Endothelial cell of umbilical vein (primary cell): ENCODE results near the gene C1QC. TPM values are rescaled to one million over a fixed set of nuclear protein-coding genes. Genes with fewer than 3 reads are reported as not detected.

Experiments used
- BruUV-seq: library from RNA; stranded (reverse); fragments of 400-500 nt; replicated peaks from 2 replicates; lab custom pipeline; 2021; lab: Mats Ljungman, UMichigan
- CTCF ChIA-PET: fragments of 300-600, 350-600 bp; sonication (Branson Sonifier 250); formaldehyde crosslinking; loops from one replicate; lab custom pipeline; 2021; ENCODE audit warnings: antibody characterized with exemption, inconsistent platforms; lab: Charles Lee
- POLR2A ChIA-PET: fragments of 300-600, 350-600 bp; sonication (Branson Sonifier 250); formaldehyde crosslinking; loops from one replicate; lab custom pipeline; 2021; ENCODE audit warnings: antibody characterized with exemption, inconsistent platforms; lab: Charles Lee
- DNase-seq: peaks from one replicate; pipeline ENCODE4 v3.0.0-alpha.2; 2011; ENCODE audit warnings: low read depth, low spot score
- FAIRE-seq: peaks from 2 replicates; lab custom pipeline; 2011; peaks lifted over from hg19 to GRCh38; lab: Jason Lieb, UNC
- H2AFZ ChIP-seq: 2 replicates; pipeline ENCODE4 v1.6.0; 2012; ENCODE audit warnings: low read depth, low read length, control low read depth, inconsistent platforms
- H3K27ac ChIP-seq: 2 replicates; pipeline ENCODE4 v1.5.1; 2011; ENCODE audit warnings: low read depth, mild to moderate bottlenecking, control low read depth, low read length, moderate library complexity; ENCODE audit not compliant: insufficient read depth
- H3K27me3 ChIP-seq, 2 experiments: 2 replicates each; pipeline versions ENCODE4 v1.6.0 to v1.6.1; 2011; ENCODE audit warnings: low read length in 2 of 2, mixed read lengths in 1 of 2; ENCODE audit not compliant: control insufficient read depth in 2 of 2, insufficient read depth in 2 of 2
- H3K36me3 ChIP-seq, 2 experiments: 2 replicates in 1 of 2; 3 replicates in 1 of 2; pipeline ENCODE4 v1.5.1; 2011; ENCODE audit warnings: low read length in 2 of 2, mild to moderate bottlenecking in 1 of 2, moderate library complexity in 1 of 2; ENCODE audit not compliant: control insufficient read depth in 2 of 2, insufficient read depth in 2 of 2; ENCODE audit errors: extremely low read depth in 1 of 2
- H3K4me1 ChIP-seq: 3 replicates; pipeline ENCODE4 v1.5.1; 2011; ENCODE audit warnings: mild to moderate bottlenecking, low read length; ENCODE audit not compliant: control insufficient read depth, insufficient read depth; ENCODE audit errors: extremely low read depth
- H3K4me2 ChIP-seq: 2 replicates; pipeline ENCODE4 v1.6.1; 2011; ENCODE audit warnings: low read length, control low read depth, mixed read lengths; ENCODE audit not compliant: insufficient read depth
- H3K4me3 ChIP-seq, 3 experiments: fragments of 200-600 bp in 1 of 3; sonication (generic), shearing (Covaris generic) in 1 of 3; replicated peaks in 1 of 3; 2 replicates each; pipeline ENCODE4 v1.5.1; 2011 to 2016; ENCODE audit warnings: control low read depth in 3 of 3, low read length in 3 of 3, mild to moderate bottlenecking in 2 of 3, inconsistent platforms in 1 of 3, low read depth in 1 of 3, moderate library complexity in 1 of 3; ENCODE audit not compliant: insufficient read depth in 1 of 3
- H3K79me2 ChIP-seq: 2 replicates; pipeline ENCODE4 v1.6.0; 2012; ENCODE audit warnings: low read length, inconsistent platforms; ENCODE audit not compliant: control insufficient read depth, insufficient read depth
- H3K9ac ChIP-seq: replicated peaks from 2 replicates; pipeline ENCODE3; 2011; ENCODE audit warnings: low read length, control low read depth; ENCODE audit not compliant: insufficient read depth; ENCODE audit errors: extremely low read depth
- H3K9me1 ChIP-seq: replicated peaks from 3 replicates; pipeline ENCODE4 v1.6.0; 2011; ENCODE audit warnings: mild to moderate bottlenecking, low read length; ENCODE audit not compliant: control insufficient read depth, insufficient read depth; ENCODE audit errors: extremely low read depth
- H3K9me3 ChIP-seq: replicated peaks from 2 replicates; pipeline ENCODE4 v1.5.1; 2012; ENCODE audit warnings: low read length, inconsistent platforms; ENCODE audit not compliant: control insufficient read depth, insufficient read depth
- H4K20me1 ChIP-seq: replicated peaks from 2 replicates; pipeline ENCODE3; 2011; ENCODE audit warnings: mild to moderate bottlenecking, low read length; ENCODE audit not compliant: control insufficient read depth, insufficient read depth; ENCODE audit errors: extremely low read depth
- CTCF ChIP-seq, 2 donors: IDR thresholded peaks; 1 replicate in 1 of 2; 2 replicates in 1 of 2; pipeline ENCODE4 v1.5.1; 2011; ENCODE audit warnings: low read length in 2 of 2, mild to moderate bottlenecking in 2 of 2, moderate library complexity in 2 of 2, control low read depth in 1 of 2, inconsistent platforms in 1 of 2, low read depth in 1 of 2; ENCODE audit not compliant: insufficient read depth in 1 of 2; ENCODE audit errors: extremely low read depth in 1 of 2
- EZH2 ChIP-seq: IDR thresholded peaks from 2 replicates; pipeline ENCODE4 v1.6.1; 2012; ENCODE audit warnings: borderline replicate concordance, low read depth, mild to moderate bottlenecking, moderate library complexity, low read length, inconsistent platforms; ENCODE audit not compliant: severe bottlenecking
- FOS ChIP-seq: IDR thresholded peaks from 2 replicates; pipeline ENCODE4 v1.6.1; 2011; ENCODE audit warnings: mild to moderate bottlenecking, low read length, moderate library complexity, borderline replicate concordance; ENCODE audit not compliant: insufficient read depth
- GATA2 ChIP-seq: IDR thresholded peaks from 2 replicates; pipeline ENCODE4 v1.7.0; 2011; ENCODE audit warnings: low read depth, mild to moderate bottlenecking, moderate library complexity, mixed read lengths, low read length; ENCODE audit not compliant: insufficient read length, insufficient read depth
- JUN ChIP-seq: IDR thresholded peaks from 2 replicates; pipeline ENCODE4 v1.6.1; 2011; ENCODE audit warnings: borderline replicate concordance, low read depth; ENCODE audit not compliant: insufficient read length, insufficient read depth
- MAX ChIP-seq: IDR thresholded peaks from 2 replicates; pipeline ENCODE4 v1.6.1; 2011; ENCODE audit not compliant: insufficient read depth, insufficient read length
- MYC ChIP-seq: IDR thresholded peaks from one replicate; pipeline ENCODE4 v1.6.1; 2011; ENCODE audit warnings: mild to moderate bottlenecking, low read depth, low read length
- POLR2A ChIP-seq: IDR thresholded peaks from 2 replicates; pipeline ENCODE4 v1.6.1; 2012; ENCODE audit warnings: low read depth, mild to moderate bottlenecking, control low read depth, low read length
- POLR2AphosphoS5 ChIP-seq: IDR thresholded peaks from 2 replicates; pipeline ENCODE4 v1.6.1; 2012; ENCODE audit warnings: low read depth, mild to moderate bottlenecking, control low read depth, low read length, moderate library complexity; ENCODE audit not compliant: insufficient read depth
- dilution Hi-C: fragments of 300-500 bp; cut with MboI; formaldehyde crosslinking; loops from one replicate; pipeline ENCODE4 v1.15.0; 2019; ENCODE audit warnings: low sequenced_read_pairs; ENCODE audit not compliant: extremely low pct_ligation_motif_present
- intact Hi-C: fragments of 100-400 bp; cut with micrococcal nuclease; formaldehyde crosslinking; loops from one replicate; pipeline ENCODE4 v1.10.0; 2022
- polyA plus RNA-seq, 4 experiments: library from polyadenylated mRNA; depleted of rRNA in 3 of 4; stranded (reverse) in 3 of 4; unstranded in 1 of 4; fragments of >200 nt; gene quantifications; 2 replicates each; pipeline versions ENCODE4 v1.2.1 to v1.2.3, GENCODE V29; 2011 to 2012; ENCODE audit warnings: missing spikeins in 1 of 4
- total RNA-seq: library from RNA; stranded (reverse); gene quantifications from 2 replicates; pipeline ENCODE4 v1.2.3, GENCODE V29; 2021

C1QC gene
- total and polyA plus RNA-seq, 2 donors (not counting 3 experiments of a cell fraction or from before 2014, with no cell fraction given): not detected

DNA sequence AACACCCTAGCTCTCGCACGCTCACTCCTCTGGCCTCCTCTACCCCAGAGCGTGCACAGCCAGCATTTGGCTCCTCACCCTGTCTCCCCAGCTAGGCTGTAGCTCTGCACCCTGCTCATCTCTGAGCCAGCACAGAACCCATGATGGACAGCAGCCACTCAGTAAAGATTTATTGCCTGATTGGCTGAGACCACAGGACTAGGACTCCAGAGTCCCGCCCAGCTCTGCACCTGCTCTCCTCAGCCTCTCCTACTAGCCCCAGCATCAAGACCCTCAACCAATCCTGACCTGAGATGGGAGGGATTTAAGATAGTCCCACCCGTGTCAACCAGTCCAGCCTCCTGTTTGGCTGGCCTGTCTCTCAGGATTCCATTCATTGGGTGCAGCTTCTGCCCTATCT lies 18.9 kb downstream of the C1QC start:
- no peak for FAIRE-seq
- Histone ChIP-seq H4K20me1 (no peaks in the 10 kb centered on the region), H3K4me2 (no peak overlapping the region), H3K36me3 (no peaks in the 10 kb centered on the region), H3K9me1 (no peaks in the 10 kb centered on the region), H3K9me3 (no peaks in the 10 kb centered on the region), H3K9ac (no peak overlapping the region), H2AFZ (no peak overlapping the region), H3K79me2 (no peaks in the 10 kb centered on the region), H3K27me3 (peaks cover 0 to 1% of the 10 kb centered on the region in 2 experiments), H3K4me3 (no peak overlapping the region), H3K27ac (no peak overlapping the region), H3K4me1 (no peaks in the 10 kb centered on the region)
- no peak for DNase-seq
- intact Hi-C loops: no loop called here
- POLR2A ChIA-PET: no interaction called here
- no peak for TF ChIP-seq EZH2
- no peak for TF ChIP-seq FOS
- TF ChIP-seq MYC: no peak
- dilution Hi-C loops: loop anchor here (25.0 kb wide), 1 partner anchor 300 kb away; the partner anchor contains the start of gene LACTBL1
- CTCF ChIA-PET: interaction anchor here (1.3 to 7.3 kb wide), 3 partner anchors 242 to 302 kb away, joined by 3 to 125 read pairs (median 8); no protein-coding TSS in a partner anchor
- BruUV-seq: no TSS peak

DNA sequence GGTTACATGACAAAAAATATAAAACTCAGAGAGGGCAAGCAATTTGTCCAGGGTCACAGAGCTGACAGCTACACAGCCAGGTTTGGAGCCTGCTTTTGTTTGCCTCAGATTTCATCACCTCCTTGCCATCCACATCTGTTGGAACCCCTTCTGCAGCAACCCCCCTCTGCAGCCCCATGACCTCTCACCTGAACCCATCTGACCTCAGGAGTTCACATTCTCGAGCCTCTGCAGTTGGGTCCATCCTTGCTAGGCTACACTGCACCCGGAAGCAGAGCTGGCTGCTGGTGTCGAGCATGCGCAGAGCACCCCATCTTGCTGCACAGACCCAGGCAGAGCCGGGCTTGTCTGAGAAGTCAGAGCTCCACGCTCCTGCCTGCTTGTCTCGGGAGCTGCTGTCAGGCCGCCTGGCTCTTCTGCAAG lies 19.6 kb downstream of the C1QC start:
- CTCF ChIA-PET: interaction anchor here (1.3 to 7.3 kb wide), 5 partner anchors 41 to 308 kb away, joined by 3 to 125 read pairs (median 4); no protein-coding TSS in a partner anchor
- intact Hi-C loops: no loop called here
- Histone ChIP-seq H3K27me3 (peaks cover 0 to 5% of the 10 kb centered on the region in 2 experiments), H3K9ac (no peak overlapping the region), H2AFZ (no peak overlapping the region), H3K36me3 (no peaks in the 10 kb centered on the region), H3K4me3 (no peak overlapping the region), H3K79me2 (no peaks in the 10 kb centered on the region), H3K9me3 (no peaks in the 10 kb centered on the region), H3K9me1 (no peaks in the 10 kb centered on the region), H3K4me1 (no peaks in the 10 kb centered on the region), H3K27ac (no peak overlapping the region), H4K20me1 (no peaks in the 10 kb centered on the region), H3K4me2 (no peak overlapping the region)
- DNase-seq (no peak), FAIRE-seq (no peak)
- dilution Hi-C loops: loop anchor here (25.0 kb wide), 1 partner anchor 299 kb away; the partner anchor contains the start of gene LACTBL1
- BruUV-seq: no TSS peak
- TF ChIP-seq GATA2: no peak
- TF ChIP-seq CTCF (IDR thresholded peaks at IDR 0.05; ENCODE audit: extremely low read depth in 1 of 2, insufficient read depth in 1 of 2, low read depth in 1 of 2, low read length in 2 of 2): no peak
- no peak for TF ChIP-seq MYC
- no peak for TF ChIP-seq POLR2AphosphoS5
- TF ChIP-seq FOS: no peak
- TF ChIP-seq POLR2A: no peak
- TF ChIP-seq MAX: no peak
- TF ChIP-seq EZH2: no peak
- no peak for TF ChIP-seq JUN
- POLR2A ChIA-PET: no interaction called here
